Posterior vena cava (tissue), 2 donors: ENCODE results near the gene RPS18. TPM values are rescaled to one million over a fixed set of nuclear protein-coding genes. Genes with fewer than 3 reads are reported as not detected.
A peak's percentile ranks its signal among the peaks of the same experiment; 100 is the strongest.
"Not testable (repeated sequence)": the region's sequence is repeated elsewhere in the genome, so short reads cannot be mapped to it uniquely, and the experiment has no call there.

ENCODE experiments used
- DNase-seq: peaks from one replicate; pipeline ENCODE4 v3.0.0-alpha.2; 2020; ENCODE audit warnings: low spot score
- intact Hi-C, 2 donors: fragments of 100-400 bp; cut with DNase I; formaldehyde crosslinking; loops; one replicate each; pipeline versions ENCODE4 v1.14.1 to v1.14.2; 2022 to 2023
- long read RNA-seq, 2 donors: library from polyadenylated mRNA; unstranded; transcript quantifications; one replicate each; pipeline ENCODE4 v2.0.0, GENCODE V29; 2020 to 2021
- total RNA-seq, 2 donors: library from RNA; stranded (reverse); fragmentation: NEBNext Ultra II Directional; extraction: Animal tissue kit (Norgen Biotek cat#: 25700); gene quantifications; one replicate each; pipeline ENCODE4 v1.2.1, GENCODE V29; 2021
- donor health status: DM: yes; HTN: yes; CAD: no.
- donor health status: DM: yes; HTN: yes; CAD: no.

The RPS18 gene
- 1,000 to 10,000 TPM; 1,709 to 1,844 TPM for total RNA-seq
- long read RNA-seq, donor 1, transcript RPS18-230 (6 exons, 613 nt) = major isoform, 164 of 167 reads
- long read RNA-seq, donor 1, partial matches to known transcripts = 2 of 167 reads
- long read RNA-seq, donor 1, other reads (novel, unspliced or antisense) = 0 of 167 reads
- long read RNA-seq, donor 2, transcript RPS18-230 (6 exons, 613 nt) = major isoform, 141 of 156 reads
- long read RNA-seq, donor 2, partial matches to known transcripts = 11 of 156 reads
- long read RNA-seq, donor 2, other reads (novel, unspliced or antisense) = 0 of 156 reads

- DNase-seq = peak; percentile 97
- intact Hi-C loops = no loop called here
Measured at GRCh38 chr6:33271468-33272274, at the start of gene RPS18, which contains the start of gene VPS52. RPS18 (plus strand) TSS chr6:33272075; CDS start chr6:33272120, 45 bp downstream. VPS52 (minus strand) TSS chr6:33271876; CDS start chr6:33271675, 201 bp downstream.

- intact Hi-C loops, DNase-seq: not testable (repeated sequence)
Measured at GRCh38 chr6:33226503-33227120, 45.3 kb upstream of the RPS18 start.

GRCh38 chr6:33235221-33235634, 36.6 kb upstream of the RPS18 start:
- no peak for DNase-seq
- intact Hi-C loops = no loop called here

- DNase-seq = no peak
- intact Hi-C loops = no loop called here
Measured at GRCh38 chr6:33236328-33236727, 35.5 kb upstream of the RPS18 start.

- no peak for DNase-seq
- intact Hi-C loops = no loop called here
Measured at GRCh38 chr6:33236852-33237251, 35.0 kb upstream of the RPS18 start.

- intact Hi-C loops = no loop called here
- no peak for DNase-seq
Measured at GRCh38 chr6:33237741-33238140, 34.1 kb upstream of the RPS18 start.

- intact Hi-C loops = loop anchor here in 1 of 2 donors (5.0 to 10.0 kb wide), 2 partner anchors 77 to 230 kb away; no protein-coding TSS in a partner anchor
- no peak for DNase-seq
Measured at GRCh38 chr6:33241968-33242367, 29.9 kb upstream of the RPS18 start.

GRCh38 chr6:33243476-33243875, 28.4 kb upstream of the RPS18 start:
- DNase-seq = no peak
- intact Hi-C loops = loop anchor here in 1 of 2 donors (5.0 to 10.0 kb wide), 2 partner anchors 79 to 231 kb away; no protein-coding TSS in a partner anchor

- intact Hi-C loops = loop anchor here in 1 of 2 donors (5.0 to 10.0 kb wide), 2 partner anchors 83 to 131 kb away; no protein-coding TSS in a partner anchor
- peak; percentile 95 for DNase-seq
Measured at GRCh38 chr6:33247977-33248642, 23.8 kb upstream of the RPS18 start.

- intact Hi-C loops = loop anchor here in 1 of 2 donors (5.0 to 10.0 kb wide), 2 partner anchors 84 to 131 kb away; no protein-coding TSS in a partner anchor
- DNase-seq = no peak
Measured at GRCh38 chr6:33248643-33248931, 23.3 kb upstream of the RPS18 start.

- peak; percentile 98 for DNase-seq
- intact Hi-C loops = loop anchor here in 1 of 2 donors (5.0 to 10.0 kb wide), 2 partner anchors 84 to 132 kb away; no protein-coding TSS in a partner anchor
Measured at GRCh38 chr6:33248932-33249731, 22.7 kb upstream of the RPS18 start.

- peak; percentile 72 for DNase-seq
- intact Hi-C loops = loop anchor here (5.0 to 10.0 kb wide), 3 partner anchors 85 to 135 kb away; no protein-coding TSS in a partner anchor
Measured at GRCh38 chr6:33249732-33250630, 21.9 kb upstream of the RPS18 start.

- intact Hi-C loops = loop anchor here in 1 of 2 donors (10.0 kb wide), 1 partner anchor 136 kb away; no protein-coding TSS in a partner anchor
- DNase-seq = peak; percentile 44
Measured at GRCh38 chr6:33250731-33251130, 21.1 kb upstream of the RPS18 start.

GRCh38 chr6:33251395-33252012, 20.4 kb upstream of the RPS18 start:
- intact Hi-C loops = loop anchor here in 1 of 2 donors (10.0 kb wide), 1 partner anchor 137 kb away; no protein-coding TSS in a partner anchor
- peak; percentile 16 for DNase-seq

GRCh38 chr6:33252759-33253158, 19.1 kb upstream of the RPS18 start:
- intact Hi-C loops = loop anchor here in 1 of 2 donors (10.0 kb wide), 1 partner anchor 138 kb away; no protein-coding TSS in a partner anchor
- no peak for DNase-seq

GRCh38 chr6:33254591-33254990, 17.3 kb upstream of the RPS18 start:
- peak; percentile 12 for DNase-seq
- intact Hi-C loops = loop anchor here in 1 of 2 donors (10.0 kb wide), 1 partner anchor 140 kb away; no protein-coding TSS in a partner anchor
